HepG2 (cell line): ENCODE results near the gene HOXA9. TPM values are rescaled to one million over a fixed set of nuclear protein-coding genes. Genes with fewer than 3 reads are reported as not detected.

Experiments used
- ATAC-seq: fragments of 200-7000 bp; cut with Tn5 transposase; 3 replicates; pipeline ENCODE4 v1.9.1; 2020; ENCODE audit warnings: mild to moderate bottlenecking, moderate library complexity
- BruUV-seq: library from RNA; stranded (reverse); fragments of 400-500 nt; replicated peaks from 2 replicates; lab custom pipeline; 2021; lab: Mats Ljungman, UMichigan
- CTCF ChIA-PET: fragments of 300-600 bp; formaldehyde crosslinking; extraction: SDS; loops from one replicate; lab custom pipeline; 2021; ENCODE audit warnings: low total read pairs, inconsistent platforms, low intra/inter-chr PET ratio; lab: Yijun Ruan, JAX
- POLR2A ChIA-PET: fragments of 350-600 bp; sonication (Branson Sonifier 250); formaldehyde crosslinking; loops from one replicate; lab custom pipeline; 2020; ENCODE audit warnings: antibody characterized with exemption, inconsistent platforms; lab: Yijun Ruan, JAX
- DNase-seq: peaks from one replicate; pipeline ENCODE4 v3.0.0-alpha.2; 2015; ENCODE audit warnings: low spot score
- FAIRE-seq: peaks from 3 replicates; lab custom pipeline; 2011; peaks lifted over from hg19 to GRCh38; lab: Jason Lieb, UNC
- H2AFZ ChIP-seq: one replicate; pipeline ENCODE4 v1.6.1; 2011; ENCODE audit warnings: low read length, inconsistent platforms
- H3K27ac ChIP-seq: fragments of 300-600 bp; 3 replicates; pipeline ENCODE4 v1.8.0; 2011; ENCODE audit warnings: mixed run types, mild to moderate bottlenecking, mixed read lengths, low read length, inconsistent platforms; ENCODE audit not compliant: insufficient read depth; ENCODE audit errors: extremely low read length
- H3K27me3 ChIP-seq, 2 experiments: fragments of 200-600 bp in 1 of 2; 2 replicates in 1 of 2; 3 replicates in 1 of 2; pipeline versions ENCODE4 v1.6.0 to v1.8.0; 2011; ENCODE audit warnings: low read length in 2 of 2, mild to moderate bottlenecking in 2 of 2, moderate library complexity in 2 of 2, inconsistent platforms in 1 of 2; ENCODE audit not compliant: insufficient read depth in 2 of 2, control insufficient read depth in 1 of 2
- H3K36me3 ChIP-seq, 2 experiments: fragments of 200-600 bp in 1 of 2; replicated peaks in 1 of 2; 2 replicates in 1 of 2; 3 replicates in 1 of 2; pipeline versions ENCODE4 v1.5.1 to v1.8.0; 2011; ENCODE audit warnings: low read length in 2 of 2, inconsistent platforms in 1 of 2; ENCODE audit not compliant: insufficient read depth in 2 of 2, control insufficient read depth in 1 of 2
- H3K4me1 ChIP-seq: 2 replicates; pipeline ENCODE4 v1.5.1; 2012; ENCODE audit warnings: low read length, inconsistent platforms; ENCODE audit not compliant: insufficient read depth
- H3K4me2 ChIP-seq: 2 replicates; pipeline ENCODE4 v1.6.0; 2011; ENCODE audit warnings: low read depth, low read length, inconsistent platforms
- H3K4me3 ChIP-seq, 3 experiments: fragments of 200-600 bp in 1 of 3; sonication (generic), shearing (Covaris generic) in 1 of 3; replicated peaks in 1 of 3; 2 replicates each; pipeline ENCODE4 v1.5.1; 2011 to 2016; ENCODE audit warnings: low read length in 3 of 3, inconsistent platforms in 2 of 3, low read depth in 2 of 3, mild to moderate bottlenecking in 2 of 3, control low read depth in 1 of 3, mixed read lengths in 1 of 3; ENCODE audit not compliant: insufficient read depth in 1 of 3
- H3K79me2 ChIP-seq: one replicate; pipeline ENCODE4 v1.6.1; 2011; ENCODE audit warnings: low read length, inconsistent platforms; ENCODE audit not compliant: insufficient read depth
- H3K9ac ChIP-seq: 2 replicates; pipeline ENCODE4 v1.6.0; 2011; ENCODE audit warnings: mild to moderate bottlenecking, low read depth, low read length, inconsistent platforms; ENCODE audit not compliant: insufficient read depth
- H3K9me3 ChIP-seq: 2 replicates; pipeline ENCODE4 v1.5.1; 2012; ENCODE audit warnings: mild to moderate bottlenecking, low read length
- H4K20me1 ChIP-seq: 2 replicates; pipeline ENCODE4 v1.6.0; 2011; ENCODE audit warnings: inconsistent platforms, mild to moderate bottlenecking, low read length, moderate library complexity; ENCODE audit not compliant: insufficient read depth
- ATAD3A ChIP-seq: sonication (generic); formaldehyde crosslinking; IDR thresholded peaks from 2 replicates; pipeline ENCODE4 v1.4.0; 2020; ENCODE audit warnings: missing genetic modification reagents
- HNF1B ChIP-seq: sonication (generic); formaldehyde crosslinking; IDR thresholded peaks from 2 replicates; pipeline ENCODE4 v1.5.1; 2020; ENCODE audit warnings: mild to moderate bottlenecking, moderate library complexity, missing genetic modification reagents
- KLF12 ChIP-seq: sonication (generic); formaldehyde crosslinking; IDR thresholded peaks from 2 replicates; pipeline ENCODE4 v1.4.0; 2020; ENCODE audit warnings: missing genetic modification reagents, borderline replicate concordance
- SUZ12 ChIP-seq: fragments of 150-350 bp; IDR thresholded peaks from 2 replicates; pipeline ENCODE4 v1.6.1; 2014; ENCODE audit warnings: low read depth, low read length
- TERF1 ChIP-seq: sonication (generic); formaldehyde crosslinking; IDR thresholded peaks from 2 replicates; pipeline ENCODE4 v1.8.0; 2022; ENCODE audit warnings: mild to moderate bottlenecking, missing genetic modification reagents, moderate library complexity
- ZC3H4 ChIP-seq: sonication (generic); formaldehyde crosslinking; IDR thresholded peaks from 2 replicates; pipeline ENCODE4 v1.4.0; 2020; ENCODE audit warnings: missing genetic modification reagents, borderline replicate concordance
- ZNF512 ChIP-seq: sonication (generic); formaldehyde crosslinking; IDR thresholded peaks from 2 replicates; pipeline ENCODE4 v1.4.0; 2020; ENCODE audit warnings: mild to moderate bottlenecking, missing genetic modification reagents
- WGBS: methylation state at CpG from one replicate; pipeline ENCODE4 v1.1.6; 2017; ENCODE audit warnings: low lambda C conversion rate; 5-methylcytosine and 5-hydroxymethylcytosine counted together
- in situ Hi-C: cut with HindIII; loops from 2 replicates; pipeline ENCODE4 v1.10.0; 2017; ENCODE audit warnings: low pct_unique_long_range_greater_than_20kb; ENCODE audit not compliant: extremely low pct_ligation_motif_present
- intact Hi-C: fragments of 100-400 bp; cut with micrococcal nuclease; formaldehyde crosslinking; loops from one replicate; pipeline ENCODE4 v1.10.0; 2022; ENCODE audit not compliant: unreplicated experiment
- polyA plus RNA-seq, 8 experiments: library from polyadenylated mRNA; depleted of rRNA in 3 of 8; stranded (reverse) in 7 of 8; unstranded in 1 of 8; fragments of >200 nt; fragmentation: Illumina TruSeq in 4 of 8; extraction: Trizol in 4 of 8; gene quantifications; 2 replicates each; pipeline versions ENCODE4 v1.2.1 to v1.2.3, GENCODE V29; 2011 to 2016; ENCODE audit warnings: low read depth in 4 of 8, missing spikeins in 1 of 8, mixed read lengths in 1 of 8; ENCODE audit not compliant: insufficient read depth in 1 of 8
- total RNA-seq, 5 experiments: library from RNA; depleted of rRNA; stranded (reverse); fragments of >200 nt; fragmentation: Illumina TruSeq; extraction: Trizol; gene quantifications; 2 replicates each; pipeline ENCODE4 v1.2.3, GENCODE V29; 2016; ENCODE audit warnings: low read depth in 1 of 5

The HOXA9 gene
- total and polyA plus RNA-seq, 2 of the 13 experiments (the other 11 are each of a cell fraction or from before 2014, with no cell fraction given): not detected

GRCh38 chr7:27125986-27126394 is 39.3 kb downstream of the HOXA9 start:
- Histone ChIP-seq H4K20me1 (no peaks in the 10 kb centered on the region), H3K27ac (no peak overlapping the region), H3K79me2 (peaks cover 25% of the 10 kb centered on the region), H3K36me3 (peaks cover 0 to 8% of the 10 kb centered on the region in 2 experiments; a peak in 1 of 5 replicates), H3K9ac (no peak overlapping the region), H3K4me1 (peaks cover 71% of the 10 kb centered on the region), H3K27me3 (no peaks in the 10 kb centered on the region; a peak in 1 of 5 replicates), H3K4me2 (no peak overlapping the region), H2AFZ (no peak overlapping the region), H3K4me3 (no peak overlapping the region), H3K9me3 (no peaks in the 10 kb centered on the region)
- in situ Hi-C loops (no loop called here), intact Hi-C loops (no loop called here)
- no peak for ATAC-seq
- ChIA-PET CTCF (no interaction called here), POLR2A (no interaction called here)
- TF ChIP-seq TERF1 (CRISPR knock-in tag) (no peak), ATAD3A (CRISPR knock-in tag) (no peak), SUZ12 (no peak), KLF12 (CRISPR knock-in tag) (no peak), HNF1B (no peak), ZC3H4 (CRISPR knock-in tag) (no peak), ZNF512 (CRISPR knock-in tag) (no peak)
- no TSS peak for BruUV-seq
- no peak for FAIRE-seq
- no peak for DNase-seq
- WGBS: 86% methylated on average over 5 of the region's 5 CpGs
